LNCAP (cell line): Measurements from ENCODE around the gene LSR.

Experiments
- TF ChIP-seq, protein P1 (sequence below): fragments of 450-650 bp; IDR thresholded peaks from 2 replicates; pipeline ENCODE4 v1.5.1; 2017; ENCODE audit warnings: mild to moderate bottlenecking

LSR gene

DNA sequence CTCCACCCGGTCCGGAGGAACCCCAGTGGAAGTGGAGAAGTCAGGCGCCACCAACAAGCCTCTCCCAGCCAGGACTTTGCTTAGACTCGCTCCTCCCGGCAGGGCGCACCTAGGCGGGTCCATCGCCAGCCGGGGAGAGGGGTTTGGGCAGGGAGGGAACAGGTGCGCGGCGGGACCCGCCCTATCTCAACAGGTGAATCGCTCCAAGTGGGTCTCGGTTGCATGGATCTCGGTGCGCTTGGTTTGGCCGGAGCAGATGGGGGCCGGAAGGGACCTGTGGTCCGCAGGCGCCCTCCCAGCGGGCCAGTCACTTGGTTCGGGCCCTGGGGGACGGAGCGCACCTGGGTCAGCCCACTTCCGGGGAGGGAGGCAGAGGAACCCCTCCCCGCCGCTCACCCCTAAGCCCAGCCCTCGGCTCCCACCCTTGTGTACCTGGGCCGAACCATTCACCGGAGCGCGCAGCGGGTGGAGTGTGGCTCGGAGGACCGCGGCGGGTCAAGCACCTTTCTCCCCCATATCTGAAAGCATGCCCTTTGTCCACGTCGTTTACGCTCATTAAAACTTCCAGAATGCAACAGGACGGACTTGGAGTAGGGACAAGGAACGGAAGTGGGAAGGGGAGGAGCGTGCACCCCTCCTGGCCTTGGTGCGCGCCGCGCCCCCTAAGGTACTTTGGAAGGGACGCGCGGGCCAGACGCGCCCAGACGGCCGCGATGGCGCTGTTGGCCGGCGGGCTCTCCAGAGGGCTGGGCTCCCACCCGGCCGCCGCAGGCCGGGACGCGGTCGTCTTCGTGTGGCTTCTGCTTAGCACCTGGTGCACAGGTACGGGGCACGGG is at the start of gene LSR:
LSR (plus strand) TSS at position 693 of the 836 bp plus-strand sequence; CDS start at position 714, 21 bp downstream.
- TF ChIP-seq, protein P1, sequence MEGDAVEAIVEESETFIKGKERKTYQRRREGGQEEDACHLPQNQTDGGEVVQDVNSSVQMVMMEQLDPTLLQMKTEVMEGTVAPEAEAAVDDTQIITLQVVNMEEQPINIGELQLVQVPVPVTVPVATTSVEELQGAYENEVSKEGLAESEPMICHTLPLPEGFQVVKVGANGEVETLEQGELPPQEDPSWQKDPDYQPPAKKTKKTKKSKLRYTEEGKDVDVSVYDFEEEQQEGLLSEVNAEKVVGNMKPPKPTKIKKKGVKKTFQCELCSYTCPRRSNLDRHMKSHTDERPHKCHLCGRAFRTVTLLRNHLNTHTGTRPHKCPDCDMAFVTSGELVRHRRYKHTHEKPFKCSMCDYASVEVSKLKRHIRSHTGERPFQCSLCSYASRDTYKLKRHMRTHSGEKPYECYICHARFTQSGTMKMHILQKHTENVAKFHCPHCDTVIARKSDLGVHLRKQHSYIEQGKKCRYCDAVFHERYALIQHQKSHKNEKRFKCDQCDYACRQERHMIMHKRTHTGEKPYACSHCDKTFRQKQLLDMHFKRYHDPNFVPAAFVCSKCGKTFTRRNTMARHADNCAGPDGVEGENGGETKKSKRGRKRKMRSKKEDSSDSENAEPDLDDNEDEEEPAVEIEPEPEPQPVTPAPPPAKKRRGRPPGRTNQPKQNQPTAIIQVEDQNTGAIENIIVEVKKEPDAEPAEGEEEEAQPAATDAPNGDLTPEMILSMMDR, result no peak

- TF ChIP-seq, protein P1, result no peak
Measured at GRCh38 chr19:35199481-35199880, 49.3 kb upstream of the LSR start.

DNA sequence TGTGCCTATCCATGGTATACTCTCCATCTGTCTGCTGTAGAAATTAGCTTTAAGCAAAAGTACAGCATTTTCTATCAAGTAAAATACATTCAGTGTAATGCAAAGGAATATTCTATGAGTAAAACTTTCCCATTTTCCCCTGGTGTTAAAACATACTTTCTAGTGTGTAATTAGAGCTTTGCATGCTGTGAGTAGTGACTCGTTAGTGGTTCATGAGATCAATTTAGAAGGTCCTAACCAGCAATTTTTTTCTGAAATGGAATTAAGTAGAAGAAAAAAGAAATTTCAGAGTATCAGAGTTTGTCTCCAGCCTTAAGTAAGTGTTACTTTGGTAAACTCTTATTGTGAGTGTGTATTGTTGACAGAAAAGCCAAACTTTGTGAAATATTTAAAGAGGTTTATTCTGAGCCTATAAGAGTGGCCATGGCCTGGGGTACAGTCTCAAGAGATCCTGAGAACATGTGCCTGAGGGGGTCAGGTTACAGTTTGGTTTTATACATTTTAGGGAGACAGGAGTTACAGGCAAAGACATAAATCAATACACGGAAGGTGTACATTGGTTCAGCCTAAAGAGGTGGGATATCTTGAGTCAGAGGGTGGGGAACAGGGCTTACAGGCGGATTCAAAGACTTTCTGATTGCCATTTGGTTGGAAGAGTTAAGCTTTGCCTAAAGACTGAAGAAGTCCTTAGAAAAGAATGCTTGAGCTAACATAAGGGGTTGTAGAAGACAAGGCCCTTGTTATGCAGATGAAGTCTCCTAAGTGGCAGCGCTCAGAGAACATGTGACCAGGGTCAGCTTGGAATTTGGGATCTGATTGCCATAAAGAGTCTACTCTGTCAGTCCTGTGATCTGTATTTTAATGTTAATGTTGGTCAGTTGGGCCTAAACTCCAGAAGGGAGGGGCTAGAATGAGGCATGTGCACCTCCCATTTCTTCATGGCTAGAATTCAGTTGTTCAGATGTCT is 45.8 kb upstream of the LSR start:
- TF ChIP-seq, protein P1, result no peak

GRCh38 chr19:35204799-35205732 is 43.7 kb upstream of the LSR start:
- TF ChIP-seq, protein P1, result no peak

GRCh38 chr19:35205733-35206323 is 43.0 kb upstream of the LSR start:
- TF ChIP-seq, protein P1, result no peak

DNA sequence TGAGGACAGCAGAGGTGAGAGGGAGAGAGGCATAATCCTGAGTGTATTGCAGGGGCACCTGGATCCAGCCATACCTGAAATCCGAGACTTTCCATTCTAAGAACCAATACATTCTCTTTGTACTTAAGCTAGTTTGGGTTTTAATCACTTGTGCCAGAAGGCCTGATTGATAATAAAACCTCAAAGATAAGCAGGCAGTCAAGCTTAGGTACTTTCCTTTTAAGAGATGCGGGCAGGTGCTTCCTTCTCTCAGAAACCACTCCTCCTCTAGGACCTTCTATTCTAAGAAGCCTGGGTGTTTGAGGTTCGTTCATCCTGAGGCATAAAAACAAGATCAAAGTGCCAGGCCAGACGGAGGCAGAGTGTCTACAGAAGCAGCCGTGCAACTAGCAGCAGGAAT is 42.4 kb upstream of the LSR start:
- TF ChIP-seq, protein P1, result no peak
